Measurements from ENCODE around the gene PLEKHM3. TPM values are rescaled to one million over a fixed set of nuclear protein-coding genes. Genes with fewer than 3 reads are reported as not detected.
A peak's percentile ranks its signal among the peaks of the same experiment; 100 is the strongest.

The PLEKHM3 gene
- total and polyA plus RNA-seq, 2 of the 13 experiments (the other 11 are each of a cell fraction or from before 2014, with no cell fraction given) = 4.5 to 4.7 TPM

- TF ChIP-seq ARID3A (IDR thresholded peaks at IDR 0.05; ENCODE audit: low read depth, low read length) (peak; percentile 63; the same call in 1 of the 2 replicates), ZNF841 (CRISPR knock-in tag; IDR thresholded peaks at IDR 0.05; ENCODE audit: borderline replicate concordance) (no peak), CEBPB (IDR thresholded peaks at IDR 0.05; ENCODE audit: borderline replicate concordance, low read depth, low read length) (peak; percentile 58; the same call in 1 of the 2 replicates), PHF21A (CRISPR knock-in tag; IDR thresholded peaks at IDR 0.05) (0 out of 2 replicates have a peak, but pooled peaks have one; percentile 7), ATF2 (CRISPR knock-in tag; IDR thresholded peaks at IDR 0.05) (peak; percentile 8; the same call in 1 of the 2 replicates), SP5 (CRISPR knock-in tag; IDR thresholded peaks at IDR 0.05; ENCODE audit: borderline replicate concordance, low read depth) (no peak), NCOA2 (CRISPR knock-in tag; IDR thresholded peaks at IDR 0.05) (0 out of 2 replicates have a peak, but pooled peaks have one; percentile 5), ASH2L (IDR thresholded peaks at IDR 0.05; ENCODE audit: insufficient read length, low read depth, low read length) (peak; percentile 73), ZNF337 (CRISPR knock-in tag; IDR thresholded peaks at IDR 0.05; ENCODE audit: borderline replicate concordance, low read depth) (peak; percentile 7; the same call in 1 of the 2 replicates), ZEB1 (IDR thresholded peaks at IDR 0.05; ENCODE audit: insufficient replicate concordance, low read depth) (no peak), NCOA1 (CRISPR knock-in tag; IDR thresholded peaks at IDR 0.05) (peak; percentile 56; the same call in 1 of the 2 replicates), SMARCC2 (IDR thresholded peaks at IDR 0.05) (no peak), EHMT2 (IDR thresholded peaks at IDR 0.05; ENCODE audit: borderline replicate concordance, low read depth, low read length) (peak; percentile 32; the same call in 1 of the 2 replicates), ZNF713 (CRISPR knock-in tag; IDR thresholded peaks at IDR 0.05) (0 out of 2 replicates have a peak, but pooled peaks have one; percentile 31), ZNF710 (CRISPR knock-in tag; IDR thresholded peaks at IDR 0.05; ENCODE audit: borderline replicate concordance) (no peak), ZNF230 (CRISPR knock-in tag; IDR thresholded peaks at IDR 0.05) (no peak), TCF7 (IDR thresholded peaks at IDR 0.05; ENCODE audit: low read depth) (0 out of 2 replicates have a peak, but pooled peaks have one; percentile 7), ZNF788 (CRISPR knock-in tag; IDR thresholded peaks at IDR 0.05; ENCODE audit: borderline replicate concordance) (no peak), GFI1 (CRISPR knock-in tag; IDR thresholded peaks at IDR 0.05; ENCODE audit: borderline replicate concordance) (0 out of 2 replicates have a peak, but pooled peaks have one; percentile 24), CREB1 (IDR thresholded peaks at IDR 0.05) (no peak), CREB1 (CRISPR knock-in tag; IDR thresholded peaks at IDR 0.05) (no peak), RNF219 (CRISPR knock-in tag; IDR thresholded peaks at IDR 0.05) (0 out of 2 replicates have a peak, but pooled peaks have one; percentile 38)
Observed at GRCh38 chr2:207935121-207935990, 90.0 kb downstream of the PLEKHM3 start (continued).

Measured in HepG2 (cell line).